Camera-type eye (tissue), 1 donor: ENCODE measurements around the gene PLA2G7. TPM values are rescaled to one million over a fixed set of nuclear protein-coding genes. Genes with fewer than 3 reads are reported as not detected.

Experiments used
- total RNA-seq: library from RNA; depleted of rRNA; stranded (reverse); fragments of >200 nt; gene quantifications from one replicate; pipeline ENCODE4 v1.2.3, GENCODE V29; 2014

Gene PLA2G7
- 1.9 TPM for total RNA-seq

GRCh38 chr6:46734867-46735719 is at the start of gene PLA2G7:
PLA2G7 (minus strand) TSS chr6:46735375; CDS start chr6:46722891, 12,484 bp downstream.

GRCh38 chr6:46746696-46747095 is 11.5 kb upstream of the PLA2G7 start, which contains the start of gene ANKRD66:
ANKRD66 (plus strand) TSS chr6:46746933; CDS start chr6:46751949, 5,016 bp downstream.

GRCh38 chr6:46687619-46688097 is 47.5 kb downstream of the PLA2G7 start, which contains the start of gene TDRD6:
TDRD6 (plus strand) TSS chr6:46687885; CDS start chr6:46688129, 244 bp downstream.

Other genes with a start within 250 kb of the PLA2G7 start
- 37.3 TPM for gene RCAN2, start 243.9 kb downstream of the PLA2G7 start, total RNA-seq
- 18.6 TPM for gene CYP39A1, start 82.6 kb downstream of the PLA2G7 start, total RNA-seq
- 97.2 TPM for gene SLC25A27, start 82.4 kb downstream of the PLA2G7 start, total RNA-seq
- gene TDRD6, start 47.5 kb downstream of the PLA2G7 start, total RNA-seq = 2.6 TPM
- not detected for gene ANKRD66, start 11.6 kb upstream of the PLA2G7 start, total RNA-seq
- gene MEP1A, start 58.0 kb upstream of the PLA2G7 start, total RNA-seq = not detected
- gene ADGRF5, start 186.6 kb upstream of the PLA2G7 start, total RNA-seq = 28.0 TPM